B cell (primary cell): ENCODE data around the gene CALR3. TPM values are rescaled to one million over a fixed set of nuclear protein-coding genes. Genes with fewer than 3 reads are reported as not detected.

ENCODE experiments used
- ATAC-seq: fragments of 200-7000 bp; cut with Tn5 transposase; one replicate; pipeline ENCODE4 v1.10.0; 2021; ENCODE audit warnings: low read depth, mild to moderate bottlenecking, moderate number of reproducible peaks, moderate library complexity
- CTCF ChIA-PET: fragments of 350-600 bp; sonication (Branson Sonifier 250); formaldehyde crosslinking; loops from one replicate; lab custom pipeline; 2021; ENCODE audit warnings: antibody characterized with exemption, inconsistent platforms; lab: Charles Lee
- POLR2A ChIA-PET: fragments of 350-600 bp; sonication (Branson Sonifier 250); formaldehyde crosslinking; loops from one replicate; lab custom pipeline; 2021; ENCODE audit warnings: antibody characterized with exemption; lab: Charles Lee
- DNase-seq: peaks from one replicate; pipeline ENCODE4 v3.0.0; 2013
- H2AFZ ChIP-seq: 2 replicates; pipeline ENCODE4 v1.6.1; 2012; ENCODE audit warnings: mild to moderate bottlenecking, low read depth, low read length; ENCODE audit not compliant: insufficient read depth, poor library complexity, severe bottlenecking
- H3K27ac ChIP-seq, 2 donors: 1 replicate in 1 of 2; 2 replicates in 1 of 2; pipeline ENCODE4 v1.5.1; 2012 to 2013; ENCODE audit warnings: low read length in 2 of 2, mild to moderate bottlenecking in 2 of 2, moderate library complexity in 1 of 2
- H3K27me3 ChIP-seq, 4 experiments: fragments of 200-600 bp in 1 of 4; sonication (generic) in 1 of 4; replicated peaks in 1 of 4; 1 replicate in 2 of 4; 2 replicates in 2 of 4; pipeline versions ENCODE4 v1.6.1 to v1.7.0; 2013 to 2016; ENCODE audit warnings: low read length in 3 of 4, mild to moderate bottlenecking in 2 of 4, mixed read lengths in 1 of 4, moderate library complexity in 1 of 4; ENCODE audit not compliant: insufficient read depth in 4 of 4, control insufficient read depth in 3 of 4; ENCODE audit errors: control extremely low read depth in 1 of 4
- H3K36me3 ChIP-seq, 2 experiments: replicated peaks in 1 of 2; 1 replicate in 1 of 2; 2 replicates in 1 of 2; pipeline versions ENCODE4 v1.6.1 to v1.7.1; 2013; ENCODE audit warnings: low read length in 1 of 2; ENCODE audit not compliant: insufficient read depth in 2 of 2, control insufficient read depth in 1 of 2; ENCODE audit errors: control extremely low read depth in 1 of 2, extremely low read depth in 1 of 2
- H3K4me1 ChIP-seq, 2 donors: fragments of 200-600 bp in 1 of 2; sonication (generic) in 1 of 2; 1 replicate in 1 of 2; 2 replicates in 1 of 2; pipeline versions ENCODE4 v1.5.1 to v1.6.1; 2013 to 2017; ENCODE audit warnings: low read length in 2 of 2; ENCODE audit not compliant: control insufficient read depth in 2 of 2, insufficient read depth in 2 of 2
- H3K4me2 ChIP-seq: replicated peaks from 2 replicates; pipeline ENCODE3; 2012; ENCODE audit warnings: mild to moderate bottlenecking, low read depth, low read length; ENCODE audit not compliant: poor library complexity, severe bottlenecking
- H3K4me3 ChIP-seq, 5 experiments: fragments of 200-600 bp in 1 of 5; sonication (generic) in 1 of 5; 1 replicate in 3 of 5; 2 replicates in 2 of 5; pipeline versions ENCODE4 v1.5.1 to v1.7.0; 2011 to 2016; ENCODE audit warnings: low read length in 4 of 5, mild to moderate bottlenecking in 4 of 5, low read depth in 2 of 5, control low read depth in 1 of 5, moderate library complexity in 1 of 5; ENCODE audit not compliant: insufficient read depth in 1 of 5; ENCODE audit errors: control extremely low read depth in 1 of 5, extremely low read depth in 1 of 5
- H3K79me2 ChIP-seq: fragments of 200-600 bp; sonication (generic); one replicate; pipeline ENCODE4 v1.6.0; 2016; ENCODE audit warnings: low read length; ENCODE audit not compliant: control insufficient read depth, insufficient read depth
- H3K9ac ChIP-seq: fragments of 200-600 bp; sonication (generic); 2 replicates; pipeline ENCODE4 v1.6.1; 2017; ENCODE audit warnings: mild to moderate bottlenecking, low read length, moderate library complexity
- H3K9me3 ChIP-seq, 3 donors: one replicate each; pipeline versions ENCODE4 v1.6.1 to v1.7.1; 2013; ENCODE audit warnings: low read length in 2 of 3; ENCODE audit not compliant: control insufficient read depth in 2 of 3, insufficient read depth in 1 of 3; ENCODE audit errors: control extremely low read depth in 1 of 3
- H4K20me1 ChIP-seq: 2 replicates; pipeline ENCODE4 v1.6.0; 2012; ENCODE audit warnings: mild to moderate bottlenecking, low read length; ENCODE audit not compliant: insufficient read depth, control insufficient read depth, poor library complexity, severe bottlenecking
- H3K27ac Mint-ChIP-seq: one replicate; pipeline ENCODE4 v1.8.0; 2021; ENCODE audit warnings: mixed read lengths
- H3K27me3 Mint-ChIP-seq: one replicate; pipeline ENCODE4 v1.8.0; 2021; ENCODE audit warnings: mixed read lengths
- H3K4me1 Mint-ChIP-seq: one replicate; pipeline ENCODE4 v1.8.0; 2021; ENCODE audit warnings: mixed read lengths
- H3K4me3 Mint-ChIP-seq: one replicate; pipeline ENCODE4 v1.8.0; 2021; ENCODE audit warnings: mixed read lengths
- H3K9me3 Mint-ChIP-seq: one replicate; pipeline ENCODE4 v1.8.0; 2022; ENCODE audit warnings: mixed read lengths; ENCODE audit not compliant: insufficient read depth
- CTCF ChIP-seq: fragments of 200-600 bp; IDR thresholded peaks from one replicate; pipeline ENCODE4 v1.8.0; 2022; ENCODE audit warnings: antibody characterized with exemption, mild to moderate bottlenecking
- EZH2 ChIP-seq: IDR thresholded peaks from 2 replicates; pipeline ENCODE4 v1.6.1; 2012; ENCODE audit warnings: borderline replicate concordance, low read depth, mild to moderate bottlenecking, moderate library complexity, low read length; ENCODE audit not compliant: insufficient read depth, poor library complexity, severe bottlenecking
- WGBS: methylation state at CpG from one replicate; pipeline ENCODE4 v1.1.5; 2013; ENCODE audit warnings: missing lambda C conversion rate; ENCODE audit not compliant: insufficient coverage; 5-methylcytosine and 5-hydroxymethylcytosine counted together
- intact Hi-C: fragments of 100-400 bp; cut with micrococcal nuclease; formaldehyde crosslinking; loops from one replicate; pipeline ENCODE4 v1.10.0; 2022
- polyA plus RNA-seq: library from polyadenylated mRNA; depleted of rRNA; stranded (reverse); fragments of >200 nt; gene quantifications from 2 replicates; pipeline ENCODE4 v1.2.3, GENCODE V29; 2012
- total RNA-seq, 2 donors: library from RNA; stranded (reverse); fragments of 120-200 nt in 1 of 2; gene quantifications; 1 replicate in 1 of 2; 2 replicates in 1 of 2; pipeline versions ENCODE4 v1.2.3 to v1.2.4, GENCODE V29; 2013 to 2022

CALR3 gene
- total and polyA plus RNA-seq, 2 donors (not counting 1 experiment from before 2014, with no cell fraction given): 0.44 TPM; not detected in 1

GRCh38 chr19:16518061-16518460 is 22.1 kb upstream of the CALR3 start:
- Histone ChIP-seq H4K20me1 (no peaks in the 10 kb centered on the region), H3K4me1 (no peaks in the 10 kb centered on the region), H3K9me3 (no peaks in the 10 kb centered on the region), H3K36me3 (peaks cover 2 to 52% of the 10 kb centered on the region in 2 experiments), H2AFZ (no peak overlapping the region), H3K27ac (no peak overlapping the region), H3K9ac (no peak overlapping the region), H3K4me2 (no peak overlapping the region), H3K4me3 (no peak overlapping the region), H3K27me3 (no peaks in the 10 kb centered on the region), H3K79me2 (no peaks in the 10 kb centered on the region)
- Mint-ChIP-seq H3K9me3 (no peaks in the 10 kb centered on the region), H3K4me1 (no peaks in the 10 kb centered on the region), H3K27ac (no peak overlapping the region), H3K27me3 (no peaks in the 10 kb centered on the region), H3K4me3 (no peak overlapping the region)
- POLR2A ChIA-PET: interaction anchor here (0.6 kb wide), 1 partner anchor 53 kb away, joined by 3 read pairs; no protein-coding TSS in a partner anchor
- DNase-seq: no peak
- no peak for ATAC-seq
- WGBS: 98% methylated on average over 12 of the region's 14 CpGs
- intact Hi-C loops: no loop called here
- no peak for TF ChIP-seq CTCF
- TF ChIP-seq EZH2: no peak
- CTCF ChIA-PET: no interaction called here

GRCh38 chr19:16516923-16517610 is 21.1 kb upstream of the CALR3 start:
- peak overlapping the region; percentile 29 for H3K27ac Mint-ChIP-seq
- H3K4me1 ChIP-seq: no peaks in the 10 kb centered on the region
- no peaks in the 10 kb centered on the region for H3K4me1 Mint-ChIP-seq
- no peaks in the 10 kb centered on the region for H4K20me1 ChIP-seq
- no peak overlapping the region for H3K4me3 ChIP-seq
- H3K4me3 Mint-ChIP-seq: no peak overlapping the region
- 71% methylated on average over 9 of the region's 14 CpGs for WGBS
- no peak overlapping the region for H2AFZ ChIP-seq
- ChIA-PET POLR2A (interaction anchor here (0.6 kb wide), 1 partner anchor 303 kb away, joined by 5 read pairs; no protein-coding TSS in a partner anchor), CTCF (interaction anchor here (1.1 kb wide), 1 partner anchor 18 kb away, joined by 3 read pairs; no protein-coding TSS in a partner anchor)
- no peaks in the 10 kb centered on the region for H3K9me3 Mint-ChIP-seq
- no peak overlapping the region for H3K27ac ChIP-seq
- no peaks in the 10 kb centered on the region for H3K79me2 ChIP-seq
- DNase-seq (no peak), ATAC-seq (no peak)
- no peak overlapping the region for H3K4me2 ChIP-seq
- H3K27me3 ChIP-seq: no peaks in the 10 kb centered on the region
- H3K27me3 Mint-ChIP-seq: no peaks in the 10 kb centered on the region
- TF ChIP-seq EZH2: no peak
- TF ChIP-seq CTCF: no peak
- H3K36me3 ChIP-seq: peaks cover 2 to 44% of the 10 kb centered on the region in 2 experiments
- H3K9me3 ChIP-seq: no peaks in the 10 kb centered on the region
- intact Hi-C loops: no loop called here
- no peak overlapping the region for H3K9ac ChIP-seq
